GM18867 (cell line): ENCODE results near the gene NCLN.

ENCODE experiments used
- ATAC-seq: cut with Tn5 transposase; IDR thresholded peaks from one replicate; pipeline ENCODE4 v1.9.1; 2021; ENCODE audit warnings: mild to moderate bottlenecking, moderate library complexity; ENCODE audit not compliant: unreplicated experiment

NCLN gene

DNA sequence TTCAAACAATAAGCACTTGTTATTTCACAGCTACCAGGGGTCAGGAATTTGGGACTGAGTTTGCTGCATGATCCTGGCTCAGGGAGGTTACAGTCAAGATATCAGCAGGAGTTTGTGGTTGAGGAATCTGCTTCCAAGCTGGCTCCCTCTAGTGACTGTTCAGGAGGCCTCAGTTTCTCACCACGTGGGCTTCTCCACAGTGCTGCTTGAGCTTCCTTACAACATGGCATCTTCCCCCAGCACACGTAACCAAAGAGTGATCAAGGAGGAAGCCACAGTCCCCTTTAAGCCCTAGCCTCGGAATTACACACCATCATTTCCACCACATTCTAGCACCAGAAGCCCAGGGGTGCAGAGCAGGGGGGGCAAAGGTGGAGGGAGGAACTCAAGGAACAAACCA is 67.5 kb downstream of the NCLN start:
- no peak for ATAC-seq

DNA sequence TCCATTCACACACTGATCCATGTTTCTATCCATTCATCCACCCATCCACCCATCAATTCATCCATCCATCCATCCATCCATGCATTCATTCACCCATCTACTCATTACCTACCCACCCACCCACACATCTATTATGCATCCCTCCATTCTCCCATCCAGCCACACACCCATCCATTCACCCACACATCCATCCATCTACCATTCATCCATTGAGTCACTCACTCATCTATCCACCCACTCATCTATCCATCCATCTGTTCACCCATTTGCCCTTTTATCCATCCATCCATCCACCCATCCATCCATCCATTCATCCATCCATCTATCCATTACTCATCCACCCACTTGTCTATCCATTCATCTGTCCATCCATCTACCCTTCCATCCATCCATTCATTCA is 68.8 kb downstream of the NCLN start:
- no peak for ATAC-seq

DNA sequence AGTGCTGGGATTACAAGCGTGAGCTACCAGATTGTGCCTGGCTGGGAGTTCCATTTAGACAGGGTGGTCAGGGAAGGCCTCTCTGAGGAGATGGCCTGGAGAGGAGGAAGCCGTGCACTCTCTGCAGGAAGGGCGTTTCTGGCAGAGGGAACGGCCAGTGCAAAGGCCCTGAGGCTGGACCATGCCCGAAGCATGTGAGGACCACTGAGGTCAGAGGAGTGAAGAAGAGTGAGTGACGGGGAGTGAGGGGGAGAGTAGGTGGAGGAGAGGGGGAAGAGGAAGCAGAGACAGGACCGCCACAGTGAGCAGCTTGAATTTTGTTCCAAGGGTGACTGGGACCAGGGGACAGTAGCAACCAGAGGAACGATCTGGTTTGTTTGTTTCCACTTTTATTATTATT is 71.3 kb downstream of the NCLN start:
- no peak for ATAC-seq
